B cell (primary cell): ENCODE measurements around the gene CYP2U1.
"Not testable (repeated sequence)": the region's sequence is repeated elsewhere in the genome, so short reads cannot be mapped to it uniquely, and the experiment has no call there.

Experiments used
- EZH2 ChIP-seq: IDR thresholded peaks from 2 replicates; pipeline ENCODE4 v1.6.1; 2012; ENCODE audit warnings: borderline replicate concordance, low read depth, mild to moderate bottlenecking, moderate library complexity, low read length; ENCODE audit not compliant: insufficient read depth, poor library complexity, severe bottlenecking
- TF ChIP-seq, protein P1 (sequence below): fragments of 200-600 bp; IDR thresholded peaks from one replicate; pipeline ENCODE4 v1.8.0; 2022; ENCODE audit warnings: antibody characterized with exemption, mild to moderate bottlenecking

DNA sequence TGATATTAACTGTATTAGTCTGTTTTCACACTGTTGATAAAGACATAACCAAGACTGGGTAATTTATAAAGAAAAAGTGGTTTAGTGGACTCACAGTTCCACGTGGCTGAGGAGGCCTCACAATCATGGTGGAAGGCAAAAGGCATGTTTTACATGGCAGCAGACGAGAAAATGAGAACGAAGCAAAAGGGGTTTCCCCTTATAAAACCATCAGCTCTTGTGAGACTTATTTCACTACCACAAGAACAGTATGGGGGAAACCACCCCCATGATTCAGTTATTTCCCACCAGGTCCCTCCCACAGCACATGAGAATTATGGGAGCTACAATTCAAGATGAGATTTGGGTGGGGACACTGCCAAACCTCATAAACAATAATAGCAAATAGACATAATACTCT is 26.3 kb upstream of the CYP2U1 start:
- TF ChIP-seq, protein P1, sequence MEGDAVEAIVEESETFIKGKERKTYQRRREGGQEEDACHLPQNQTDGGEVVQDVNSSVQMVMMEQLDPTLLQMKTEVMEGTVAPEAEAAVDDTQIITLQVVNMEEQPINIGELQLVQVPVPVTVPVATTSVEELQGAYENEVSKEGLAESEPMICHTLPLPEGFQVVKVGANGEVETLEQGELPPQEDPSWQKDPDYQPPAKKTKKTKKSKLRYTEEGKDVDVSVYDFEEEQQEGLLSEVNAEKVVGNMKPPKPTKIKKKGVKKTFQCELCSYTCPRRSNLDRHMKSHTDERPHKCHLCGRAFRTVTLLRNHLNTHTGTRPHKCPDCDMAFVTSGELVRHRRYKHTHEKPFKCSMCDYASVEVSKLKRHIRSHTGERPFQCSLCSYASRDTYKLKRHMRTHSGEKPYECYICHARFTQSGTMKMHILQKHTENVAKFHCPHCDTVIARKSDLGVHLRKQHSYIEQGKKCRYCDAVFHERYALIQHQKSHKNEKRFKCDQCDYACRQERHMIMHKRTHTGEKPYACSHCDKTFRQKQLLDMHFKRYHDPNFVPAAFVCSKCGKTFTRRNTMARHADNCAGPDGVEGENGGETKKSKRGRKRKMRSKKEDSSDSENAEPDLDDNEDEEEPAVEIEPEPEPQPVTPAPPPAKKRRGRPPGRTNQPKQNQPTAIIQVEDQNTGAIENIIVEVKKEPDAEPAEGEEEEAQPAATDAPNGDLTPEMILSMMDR, result not testable (repeated sequence)
- TF ChIP-seq EZH2, result not testable (repeated sequence)
